ENCODE data around the gene MKKS. TPM values are rescaled to one million over a fixed set of nuclear protein-coding genes. Genes with fewer than 3 reads are reported as not detected.
A peak's percentile ranks its signal among the peaks of the same experiment; 100 is the strongest.
"Not testable (repeated sequence)": the region's sequence is repeated elsewhere in the genome, so short reads cannot be mapped to it uniquely, and the experiment has no call there.

The MKKS gene
- total RNA-seq, 2 donors from 2014 or later = 14.6 to 19.0 TPM

GRCh38 chr20:10427060-10427692, 6.8 kb downstream of the MKKS start:
- peaks cover 2% of the 10 kb centered on the region for H3K4me1 ChIP-seq (replicated peaks)
- no peak overlapping the region for H3K4me3 ChIP-seq
- peak; percentile 37 for DNase-seq (ENCODE audit: low spot score)
- no peaks in the 10 kb centered on the region for H3K27me3 ChIP-seq (replicated peaks; ENCODE audit: insufficient read depth)
- WGBS = 27% methylated on average over 3 of the region's 3 CpGs
- H3K36me3 ChIP-seq = no peaks in the 10 kb centered on the region
- TF ChIP-seq POLR2AphosphoS5 (IDR thresholded peaks at IDR 0.05) = no peak
- TF ChIP-seq CTCF (IDR thresholded peaks at IDR 0.05) = peak; percentile 22 to 77 (median 67)
- no peaks in the 10 kb centered on the region for H3K9me3 ChIP-seq
- intact Hi-C loops (cut with DNase I) = loop anchor here (5.0 kb wide), 3 partner anchors 335 to 810 kb away; no protein-coding TSS in a partner anchor
- no peak overlapping the region for H3K27ac ChIP-seq

DNA sequence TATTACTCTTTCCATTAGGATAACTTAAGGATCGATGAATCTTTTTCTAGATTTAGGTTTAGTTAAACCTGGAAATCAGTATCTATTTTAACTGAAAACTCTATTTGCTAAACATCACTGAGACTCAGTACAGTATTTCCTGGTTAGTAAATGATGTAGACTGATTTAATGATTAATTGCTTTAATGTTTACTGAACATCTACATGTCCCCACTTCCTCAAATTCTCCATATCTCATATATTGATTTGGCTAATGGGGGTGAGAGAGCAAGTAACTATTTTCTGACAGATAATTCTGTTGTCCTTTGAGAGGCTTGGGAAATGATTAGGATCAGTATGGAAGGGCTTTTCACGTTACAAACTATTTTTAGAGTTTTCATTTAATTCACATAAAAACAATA, 10.3 kb downstream of the MKKS start:
- Histone ChIP-seq H3K27me3 (replicated peaks; ENCODE audit: insufficient read depth) (no peaks in the 10 kb centered on the region), H3K4me1 (replicated peaks) (peaks cover 4% of the 10 kb centered on the region), H3K9me3 (no peaks in the 10 kb centered on the region), H3K4me3 (no peak overlapping the region), H3K36me3 (no peaks in the 10 kb centered on the region), H3K27ac (no peak overlapping the region)
- WGBS = 75% methylated on average over 2 of the region's 2 CpGs
- intact Hi-C loops (cut with DNase I) = no loop called here
- TF ChIP-seq POLR2AphosphoS5 (IDR thresholded peaks at IDR 0.05) (no peak), POLR2A (IDR thresholded peaks at IDR 0.05) (no peak), CTCF (IDR thresholded peaks at IDR 0.05) (no peak)
- DNase-seq (ENCODE audit: low spot score) = no peak

- TF ChIP-seq POLR2AphosphoS5 (IDR thresholded peaks at IDR 0.05) = no peak
- TF ChIP-seq CTCF (IDR thresholded peaks at IDR 0.05) = no peak
- TF ChIP-seq POLR2A (IDR thresholded peaks at IDR 0.05) = no peak
- Histone ChIP-seq H3K4me3 (no peak overlapping the region), H3K9me3 (no peaks in the 10 kb centered on the region), H3K27ac (peak overlapping the region in 1 of 2 donors; percentile 19), H3K27me3 (replicated peaks; ENCODE audit: insufficient read depth) (no peaks in the 10 kb centered on the region), H3K36me3 (no peaks in the 10 kb centered on the region), H3K4me1 (replicated peaks) (peaks cover 4% of the 10 kb centered on the region)
- no peak for DNase-seq (ENCODE audit: low spot score)
- intact Hi-C loops (cut with DNase I) = no loop called here
- WGBS = 90% methylated on average over 5 of the region's 5 CpGs
Observed at GRCh38 chr20:10419550-10420133, 14.4 kb downstream of the MKKS start.

DNA sequence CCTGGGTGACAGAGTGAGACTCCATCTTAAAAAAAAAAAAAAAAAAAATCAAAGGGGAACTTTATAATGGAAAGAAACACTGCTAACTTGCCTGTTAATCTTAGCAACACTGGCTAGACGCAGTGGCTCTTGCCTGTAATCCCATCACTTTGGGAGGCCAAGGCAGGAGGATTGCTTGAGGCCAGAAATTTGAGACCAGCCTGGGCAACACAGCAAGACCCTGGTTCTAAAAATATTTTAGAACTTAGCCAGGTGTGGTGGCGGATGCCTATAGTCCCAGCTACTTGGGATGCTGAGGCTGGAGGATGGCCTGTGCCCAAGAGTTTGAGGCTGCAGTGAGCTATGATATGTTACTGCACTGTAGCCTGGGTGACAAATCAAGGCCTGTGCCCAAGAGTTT, 16.8 kb downstream of the MKKS start:
- H3K36me3 ChIP-seq; H3K4me1 ChIP-seq (replicated peaks); H3K9me3 ChIP-seq; DNase-seq (ENCODE audit: low spot score); intact Hi-C loops (cut with DNase I); H3K4me3 ChIP-seq; H3K27me3 ChIP-seq (replicated peaks; ENCODE audit: insufficient read depth): not testable (repeated sequence)
- H3K27ac ChIP-seq = peak overlapping the region; percentile 7 to 50
- WGBS = 97% methylated on average over 2 of the region's 2 CpGs

GRCh38 chr20:10415013-10415650, 18.9 kb downstream of the MKKS start:
- no peaks in the 10 kb centered on the region for H3K4me1 ChIP-seq (replicated peaks)
- intact Hi-C loops (cut with DNase I) = no loop called here
- DNase-seq (ENCODE audit: low spot score) = no peak
- no peak overlapping the region for H3K4me3 ChIP-seq
- H3K27me3 ChIP-seq (replicated peaks; ENCODE audit: insufficient read depth) = no peaks in the 10 kb centered on the region
- 24% methylated on average over 3 of the region's 3 CpGs for WGBS
- TF ChIP-seq POLR2AphosphoS5 (IDR thresholded peaks at IDR 0.05) = no peak
- TF ChIP-seq POLR2A (IDR thresholded peaks at IDR 0.05) = no peak
- TF ChIP-seq CTCF (IDR thresholded peaks at IDR 0.05) = no peak
- no peaks in the 10 kb centered on the region for H3K36me3 ChIP-seq
- no peaks in the 10 kb centered on the region for H3K9me3 ChIP-seq
- no peak overlapping the region for H3K27ac ChIP-seq

All from prostate gland (tissue), 2 donors.